DMS 273 treated with DMSO at 0.1 percent for 48 hours (cell line): ENCODE data around the gene FMNL1.
"Not testable (repeated sequence)": the region's sequence is repeated elsewhere in the genome, so short reads cannot be mapped to it uniquely, and the experiment has no call there.

Source experiments
- DNase-seq: peaks from one replicate; lab custom pipeline; 2025; lab: John Stamatoyannopoulos, UW

The FMNL1 gene

GRCh38 chr17:45221081-45222013 is at the start of gene FMNL1:
FMNL1 (plus strand) TSS chr17:45221885; CDS start chr17:45222125, 240 bp downstream.
- DNase-seq, result no peak

GRCh38 chr17:45172232-45172540 is 49.5 kb upstream of the FMNL1 start:
- DNase-seq, result no peak

GRCh38 chr17:45172541-45173286 is 49.0 kb upstream of the FMNL1 start:
- DNase-seq, result peak; percentile 66

GRCh38 chr17:45175759-45176115 is 45.9 kb upstream of the FMNL1 start:
- no peak for DNase-seq

GRCh38 chr17:45177563-45177962 is 44.1 kb upstream of the FMNL1 start:
- no peak for DNase-seq

GRCh38 chr17:45184144-45184543 is 37.5 kb upstream of the FMNL1 start:
- no peak for DNase-seq

GRCh38 chr17:45186801-45187354 is 34.8 kb upstream of the FMNL1 start:
- no peak for DNase-seq

GRCh38 chr17:45189009-45189408 is 32.7 kb upstream of the FMNL1 start:
- no peak for DNase-seq

GRCh38 chr17:45190503-45191255 is 31.0 kb upstream of the FMNL1 start:
- DNase-seq, result no peak

- DNase-seq, result no peak
Observed at GRCh38 chr17:45195424-45195823, 26.3 kb upstream of the FMNL1 start.

- DNase-seq, result no peak
Observed at GRCh38 chr17:45197108-45197507, 24.6 kb upstream of the FMNL1 start.

GRCh38 chr17:45197555-45198334 is 23.9 kb upstream of the FMNL1 start:
- DNase-seq, result peak; percentile 65

GRCh38 chr17:45200701-45201100 is 21.0 kb upstream of the FMNL1 start:
- no peak for DNase-seq

- DNase-seq, result no peak
Observed at GRCh38 chr17:45201457-45201856, 20.2 kb upstream of the FMNL1 start.

- not testable (repeated sequence) for DNase-seq
Observed at GRCh38 chr17:45201880-45202279, 19.8 kb upstream of the FMNL1 start.

GRCh38 chr17:45218895-45219661 is 2.6 kb upstream of the FMNL1 start:
- no peak for DNase-seq

GRCh38 chr17:45220079-45220478 is 1.6 kb upstream of the FMNL1 start:
- DNase-seq, result no peak

- DNase-seq, result no peak
Observed at GRCh38 chr17:45222014-45222288, 266 bp downstream of the FMNL1 start.

- DNase-seq, result no peak
Observed at GRCh38 chr17:45222289-45222995, 757 bp downstream of the FMNL1 start.

- no peak for DNase-seq
Observed at GRCh38 chr17:45222996-45223538, 1.4 kb downstream of the FMNL1 start.
